Testis (tissue), 3 donors: ENCODE data around the gene CES5A. TPM values are rescaled to one million over a fixed set of nuclear protein-coding genes. Genes with fewer than 3 reads are reported as not detected.

Experiments
- DNase-seq: peaks from one replicate; pipeline ENCODE4 v3.0.0-alpha.2; 2019
- H3K27ac ChIP-seq, 2 donors: fragments of 200-600 bp; sonication (generic); one replicate each; pipeline ENCODE4 v1.5.1; 2019
- H3K27me3 ChIP-seq: fragments of 200-600 bp; sonication (generic); one replicate; pipeline ENCODE4 v1.5.1; 2019
- H3K36me3 ChIP-seq: fragments of 200-600 bp; sonication (generic); one replicate; pipeline ENCODE4 v1.5.1; 2017; ENCODE audit warnings: low read depth; ENCODE audit errors: missing control alignments
- H3K4me1 ChIP-seq: fragments of 200-600 bp; sonication (generic); one replicate; pipeline ENCODE4 v1.5.1; 2019
- H3K4me3 ChIP-seq, 2 donors: fragments of 200-600 bp; sonication (generic); one replicate each; pipeline ENCODE4 v1.5.1; 2017 to 2019
- H3K9me3 ChIP-seq: fragments of 200-600 bp; sonication (generic); one replicate; pipeline ENCODE4 v1.5.1; 2017
- POLR2A ChIP-seq: fragments of 450-650 bp; IDR thresholded peaks from one replicate; pipeline ENCODE4 v1.6.1; 2017; ENCODE audit warnings: antibody characterized with exemption, mild to moderate bottlenecking, moderate library complexity
- WGBS, 2 donors: methylation state at CpG; one replicate each; pipeline ENCODE4 v1.1.5; 2018; 5-methylcytosine and 5-hydroxymethylcytosine counted together
- intact Hi-C: fragments of 100-400 bp; cut with DNase I; formaldehyde crosslinking; loops from one replicate; pipeline ENCODE4 v1.15.1; 2023; ENCODE audit warnings: low total_unique reads
- polyA plus RNA-seq: library from polyadenylated mRNA; stranded (reverse); fragments of 350-450 nt; fragmentation: Illumina TruSeq; extraction: RNeasy Lipid Tissue Mini Kit (QIAGEN cat#74804); gene quantifications from one replicate; pipeline ENCODE4 v1.2.3, GENCODE V29; 2014; ENCODE audit warnings: low read depth, low replicate concordance; ENCODE audit not compliant: insufficient read depth
- total RNA-seq, 2 donors: library from RNA; depleted of rRNA; stranded (reverse); fragments of >200 nt; gene quantifications; one replicate each; pipeline ENCODE4 v1.2.3, GENCODE V29; 2016
- TF ChIP-seq, protein P1 (sequence below), 3 experiments: fragments of 450-650 bp in 2 of 3; fragments of 200-600 bp in 1 of 3; sonication (generic) in 1 of 3; IDR thresholded peaks; one replicate each; pipeline ENCODE4 v1.5.1; 2016 to 2019; ENCODE audit warnings: antibody characterized with exemption in 3 of 3, mild to moderate bottlenecking in 2 of 3, moderate library complexity in 1 of 3

CES5A gene
- total and polyA plus RNA-seq, 3 donors from 2014 or later = 0.83 to 1.5 TPM; not detected in 1

DNA sequence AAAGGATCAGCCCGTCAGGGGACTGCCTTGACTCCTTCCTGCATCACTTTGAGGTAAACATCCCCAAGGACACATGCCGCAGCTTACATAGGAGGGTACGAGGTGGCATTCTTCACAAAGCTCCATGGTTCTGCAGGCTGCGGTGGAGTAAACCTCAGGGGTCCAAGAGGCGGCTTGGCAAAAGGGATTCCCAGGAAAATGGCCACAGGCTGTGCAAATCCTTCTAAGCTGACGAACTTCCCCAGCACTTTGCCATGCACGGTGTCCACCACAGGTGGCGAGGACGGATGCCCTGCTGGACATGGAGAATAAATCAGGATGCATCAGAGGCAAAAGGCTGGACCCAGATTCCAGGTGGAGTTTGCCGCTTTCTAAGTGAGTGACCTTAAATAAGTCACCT, 46.5 kb downstream of the CES5A start:
- 74 to 77% methylated on average over 10 of the region's 10 CpGs for WGBS, 2 donors

DNA sequence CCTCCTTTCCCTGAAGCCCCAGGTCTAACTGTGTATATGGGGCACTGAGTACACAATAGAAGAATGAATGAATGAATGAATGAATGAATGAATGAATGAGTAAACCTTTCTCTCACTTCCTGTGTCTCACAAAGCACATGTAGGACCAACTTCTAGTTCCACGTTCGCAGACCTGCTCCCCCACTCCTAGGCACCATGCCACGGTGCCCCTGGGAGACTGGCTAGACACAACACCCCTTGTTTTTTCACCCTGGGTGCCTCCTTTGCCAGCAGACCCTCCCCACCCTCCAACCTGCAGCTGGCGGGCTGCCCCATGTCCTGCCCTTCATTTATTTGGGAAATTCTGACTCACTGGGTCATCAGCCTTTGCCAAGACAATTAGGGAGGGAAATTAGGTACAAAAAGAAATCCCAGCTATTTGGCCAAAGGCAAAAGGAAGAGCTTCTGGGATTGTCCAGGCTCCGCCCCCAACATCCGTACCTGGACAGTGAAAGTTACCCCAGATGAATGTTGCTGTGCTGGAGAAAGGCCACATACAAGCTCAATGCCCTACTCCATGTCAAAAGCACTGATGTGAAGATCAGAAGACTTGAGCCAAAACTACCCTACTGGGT, 50.0 kb downstream of the CES5A start:
- H3K27ac ChIP-seq = no peak overlapping the region
- no peaks in the 10 kb centered on the region for H3K4me1 ChIP-seq
- no peaks in the 10 kb centered on the region for H3K9me3 ChIP-seq
- WGBS, 2 donors = 75 to 81% methylated on average over 6 of the region's 6 CpGs
- H3K27me3 ChIP-seq = no peaks in the 10 kb centered on the region
- no peaks in the 10 kb centered on the region for H3K36me3 ChIP-seq
- DNase-seq = no peak
- no peak for TF ChIP-seq POLR2A
- TF ChIP-seq, protein P1, sequence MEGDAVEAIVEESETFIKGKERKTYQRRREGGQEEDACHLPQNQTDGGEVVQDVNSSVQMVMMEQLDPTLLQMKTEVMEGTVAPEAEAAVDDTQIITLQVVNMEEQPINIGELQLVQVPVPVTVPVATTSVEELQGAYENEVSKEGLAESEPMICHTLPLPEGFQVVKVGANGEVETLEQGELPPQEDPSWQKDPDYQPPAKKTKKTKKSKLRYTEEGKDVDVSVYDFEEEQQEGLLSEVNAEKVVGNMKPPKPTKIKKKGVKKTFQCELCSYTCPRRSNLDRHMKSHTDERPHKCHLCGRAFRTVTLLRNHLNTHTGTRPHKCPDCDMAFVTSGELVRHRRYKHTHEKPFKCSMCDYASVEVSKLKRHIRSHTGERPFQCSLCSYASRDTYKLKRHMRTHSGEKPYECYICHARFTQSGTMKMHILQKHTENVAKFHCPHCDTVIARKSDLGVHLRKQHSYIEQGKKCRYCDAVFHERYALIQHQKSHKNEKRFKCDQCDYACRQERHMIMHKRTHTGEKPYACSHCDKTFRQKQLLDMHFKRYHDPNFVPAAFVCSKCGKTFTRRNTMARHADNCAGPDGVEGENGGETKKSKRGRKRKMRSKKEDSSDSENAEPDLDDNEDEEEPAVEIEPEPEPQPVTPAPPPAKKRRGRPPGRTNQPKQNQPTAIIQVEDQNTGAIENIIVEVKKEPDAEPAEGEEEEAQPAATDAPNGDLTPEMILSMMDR (IDR thresholded peaks at IDR 0.05) = no peak
- intact Hi-C loops = no loop called here
- H3K4me3 ChIP-seq = no peak overlapping the region

More for the DNA sequence above, 46.5 kb downstream of the CES5A start:
- intact Hi-C loops = no loop called here
- no peak for DNase-seq
- Histone ChIP-seq H3K9me3 (no peaks in the 10 kb centered on the region), H3K4me1 (no peaks in the 10 kb centered on the region), H3K27me3 (no peaks in the 10 kb centered on the region), H3K27ac (no peak overlapping the region), H3K4me3 (no peak overlapping the region), H3K36me3 (no peaks in the 10 kb centered on the region)
- no peak for TF ChIP-seq POLR2A
- TF ChIP-seq, protein P1 (IDR thresholded peaks at IDR 0.05) = no peak

DNA sequence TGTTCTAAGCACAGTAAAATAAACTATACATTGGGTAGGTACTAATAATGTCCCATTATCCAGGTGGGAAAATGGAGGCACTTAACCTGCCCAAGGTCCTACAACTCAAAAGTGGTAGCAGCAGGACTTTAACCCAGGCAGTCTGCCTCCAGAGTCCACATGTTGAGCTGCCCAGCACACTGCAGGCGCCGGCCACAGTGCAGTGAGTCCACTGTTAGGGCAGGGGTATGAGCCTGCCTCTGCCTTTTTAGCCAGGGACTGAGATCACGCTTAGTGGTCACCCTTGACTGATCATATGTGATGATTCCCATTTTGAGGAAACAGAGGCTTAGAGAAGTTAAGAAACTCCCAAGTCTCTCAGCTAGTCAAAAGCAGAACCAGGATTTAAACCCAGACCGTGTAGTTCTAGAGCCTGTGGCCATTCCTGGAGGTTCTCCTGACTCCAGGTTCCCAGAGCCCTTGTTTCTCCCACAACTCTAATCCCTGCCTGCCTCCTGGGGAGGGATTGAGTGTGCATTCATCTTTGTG, 50.6 kb downstream of the CES5A start:
- TF ChIP-seq POLR2A = no peak
- TF ChIP-seq, protein P1 (IDR thresholded peaks at IDR 0.05) = no peak
- intact Hi-C loops = no loop called here
- H3K36me3 ChIP-seq = no peaks in the 10 kb centered on the region
- no peak overlapping the region for H3K27ac ChIP-seq
- H3K4me3 ChIP-seq = no peak overlapping the region
- H3K9me3 ChIP-seq = no peaks in the 10 kb centered on the region
- no peaks in the 10 kb centered on the region for H3K4me1 ChIP-seq
- H3K27me3 ChIP-seq = no peaks in the 10 kb centered on the region
- no peak for DNase-seq
- WGBS, 2 donors = 78 to 84% methylated on average over 4 of the region's 4 CpGs

DNA sequence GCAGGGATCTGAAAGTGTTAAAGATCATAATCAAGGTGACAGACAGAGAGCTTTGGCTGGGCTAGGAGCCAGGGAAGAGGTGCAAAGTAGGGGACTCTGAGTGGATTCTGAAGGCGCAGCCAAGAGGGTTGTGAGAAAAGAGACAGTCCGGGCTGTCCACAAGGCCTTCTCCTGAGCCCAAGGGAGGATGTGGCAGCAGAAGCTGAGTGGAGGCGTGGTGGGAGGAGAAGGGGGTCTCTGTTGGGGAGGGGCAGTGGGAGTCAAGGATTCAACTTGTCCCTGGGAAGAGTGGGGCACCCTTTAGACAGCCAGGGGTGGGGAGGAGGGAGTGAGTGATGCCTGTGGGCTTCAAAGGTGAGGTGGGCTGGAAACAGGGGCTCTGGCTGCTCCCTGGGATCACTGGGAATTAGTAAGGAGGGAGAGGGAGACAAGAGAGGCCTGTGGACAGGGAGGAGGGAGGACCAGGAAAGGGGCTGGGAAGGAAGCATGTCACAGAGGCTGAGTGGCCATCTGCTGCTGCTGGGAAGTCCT, 52.8 kb downstream of the CES5A start:
- intact Hi-C loops = no loop called here
- Histone ChIP-seq H3K36me3 (no peaks in the 10 kb centered on the region), H3K4me3 (no peak overlapping the region), H3K9me3 (no peaks in the 10 kb centered on the region), H3K27me3 (no peaks in the 10 kb centered on the region), H3K27ac (no peak overlapping the region), H3K4me1 (no peaks in the 10 kb centered on the region)
- no peak for TF ChIP-seq POLR2A
- TF ChIP-seq, protein P1 (IDR thresholded peaks at IDR 0.05) = no peak
- 64 to 67% methylated on average over 3 of the region's 3 CpGs for WGBS, 2 donors
- no peak for DNase-seq

DNA sequence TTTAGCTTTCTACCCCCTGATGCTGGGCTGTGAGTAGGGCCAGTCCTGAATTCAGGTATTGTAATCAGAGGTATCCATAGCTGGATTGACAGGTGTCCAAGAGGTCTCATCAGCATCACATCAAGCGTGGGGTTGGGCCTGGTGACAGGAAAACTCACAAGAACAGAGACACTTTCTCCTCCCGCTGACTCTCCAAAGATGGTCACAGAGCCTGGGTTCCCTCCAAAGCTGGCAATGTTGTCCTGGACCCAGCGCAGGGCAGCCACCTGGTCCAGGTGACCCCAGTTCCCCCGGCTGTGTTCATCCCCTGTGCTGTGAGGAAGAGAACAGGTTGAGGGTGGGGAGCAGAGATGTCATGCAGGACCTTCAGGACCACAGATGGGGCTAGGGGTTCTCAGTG, 54.0 kb downstream of the CES5A start:
- TF ChIP-seq, protein P1 (IDR thresholded peaks at IDR 0.05) = no peak
- TF ChIP-seq POLR2A = no peak
- no peaks in the 10 kb centered on the region for H3K27me3 ChIP-seq
- no peak overlapping the region for H3K4me3 ChIP-seq
- H3K9me3 ChIP-seq = no peaks in the 10 kb centered on the region
- no peaks in the 10 kb centered on the region for H3K36me3 ChIP-seq
- WGBS, 2 donors = 88 to 97% methylated on average over 4 of the region's 4 CpGs
- H3K4me1 ChIP-seq = no peaks in the 10 kb centered on the region
- DNase-seq = no peak
- no peak overlapping the region for H3K27ac ChIP-seq
- intact Hi-C loops = no loop called here
